ENCODE measurements around the gene KLK2.
"Not testable (repeated sequence)": the region's sequence is repeated elsewhere in the genome, so short reads cannot be mapped to it uniquely, and the experiment has no call there.

The KLK2 gene

GRCh38 chr19:50894478-50895356 lies 21.5 kb downstream of the KLK2 start:
- no peak for DNase-seq (ENCODE audit: low spot score)

GRCh38 chr19:50896089-50896590 lies 22.9 kb downstream of the KLK2 start:
- DNase-seq (ENCODE audit: low spot score) = not testable (repeated sequence)

GRCh38 chr19:50896591-50897190 lies 23.5 kb downstream of the KLK2 start:
- DNase-seq (ENCODE audit: low spot score) = no peak

GRCh38 chr19:50897191-50897607 lies 24.0 kb downstream of the KLK2 start:
- no peak for DNase-seq (ENCODE audit: low spot score)

GRCh38 chr19:50897612-50898011 lies 24.4 kb downstream of the KLK2 start:
- DNase-seq (ENCODE audit: low spot score) = no peak

GRCh38 chr19:50898018-50898417 lies 24.8 kb downstream of the KLK2 start:
- no peak for DNase-seq (ENCODE audit: low spot score)

GRCh38 chr19:50899569-50899968 lies 26.3 kb downstream of the KLK2 start:
- DNase-seq (ENCODE audit: low spot score) = no peak

GRCh38 chr19:50902640-50903039 lies 29.4 kb downstream of the KLK2 start:
- no peak for DNase-seq (ENCODE audit: low spot score)

GRCh38 chr19:50906217-50906616 lies 33.0 kb downstream of the KLK2 start:
- no peak for DNase-seq (ENCODE audit: low spot score)

- DNase-seq (ENCODE audit: low spot score) = no peak
These were observed 35.1 kb downstream of the KLK2 start for GRCh38 chr19:50908336-50908735.

GRCh38 chr19:50909240-50910070 lies 36.2 kb downstream of the KLK2 start:
- DNase-seq (ENCODE audit: low spot score) = no peak

- no peak for DNase-seq (ENCODE audit: low spot score)
These were observed 37.5 kb downstream of the KLK2 start for GRCh38 chr19:50910722-50911121.

- no peak for DNase-seq (ENCODE audit: low spot score)
These were observed 38.2 kb downstream of the KLK2 start, which contains the start of gene KLK4 for GRCh38 chr19:50911206-50912101. KLK4 (minus strand) TSS chr19:50911395; CDS start chr19:50910738, 657 bp downstream.

- no peak for DNase-seq (ENCODE audit: low spot score)
These were observed 38.9 kb downstream of the KLK2 start for GRCh38 chr19:50912102-50912599.

GRCh38 chr19:50912727-50913716 lies 39.8 kb downstream of the KLK2 start:
- no peak for DNase-seq (ENCODE audit: low spot score)

GRCh38 chr19:50916069-50916468 lies 42.8 kb downstream of the KLK2 start:
- DNase-seq (ENCODE audit: low spot score) = no peak

- no peak for DNase-seq (ENCODE audit: low spot score)
These were observed 48.4 kb downstream of the KLK2 start for GRCh38 chr19:50921426-50922316.

- peak; percentile 74 for DNase-seq (ENCODE audit: low spot score)
These were observed 49.1 kb downstream of the KLK2 start for GRCh38 chr19:50922317-50922853.
